SKM-1 treated with dmso at 0.1 percent for 144 hours (cell line): ENCODE data around the gene FAM8A1.

Source experiments
- DNase-seq: peaks from one replicate; lab custom pipeline; 2025; ENCODE audit not compliant: unreplicated experiment; lab: John Stamatoyannopoulos, UW

FAM8A1 gene

DNA sequence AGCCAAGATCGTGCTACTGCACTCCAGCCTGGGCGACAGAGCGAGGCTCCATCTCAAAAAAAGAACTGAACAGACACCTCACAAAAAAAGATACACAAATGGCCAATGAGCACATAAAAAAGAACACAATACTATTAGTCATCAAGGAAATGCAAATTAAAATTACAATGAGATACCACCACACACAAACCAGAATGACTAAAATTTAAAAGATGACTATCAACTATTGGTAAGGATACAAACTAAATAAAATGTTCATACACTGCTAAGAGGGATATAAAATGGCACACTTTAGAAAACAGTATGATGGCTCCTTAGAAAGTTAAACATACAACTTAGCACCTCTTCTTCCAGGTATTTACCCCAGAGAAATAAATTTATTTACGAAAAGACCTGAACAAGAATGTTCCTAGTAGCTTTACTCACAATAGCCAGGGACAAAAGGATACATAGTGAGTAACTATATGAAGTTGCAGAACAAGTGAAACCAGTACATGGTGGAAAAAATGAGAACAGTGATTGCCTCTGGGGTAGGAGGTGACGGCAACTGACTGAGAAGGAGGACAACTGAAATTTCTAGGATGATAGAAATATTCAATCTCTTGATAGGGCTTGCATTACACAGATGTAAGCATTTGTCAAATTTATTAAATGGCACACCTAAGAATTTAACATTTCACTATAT is 53.2 kb downstream of the FAM8A1 start:
- DNase-seq = no peak

DNA sequence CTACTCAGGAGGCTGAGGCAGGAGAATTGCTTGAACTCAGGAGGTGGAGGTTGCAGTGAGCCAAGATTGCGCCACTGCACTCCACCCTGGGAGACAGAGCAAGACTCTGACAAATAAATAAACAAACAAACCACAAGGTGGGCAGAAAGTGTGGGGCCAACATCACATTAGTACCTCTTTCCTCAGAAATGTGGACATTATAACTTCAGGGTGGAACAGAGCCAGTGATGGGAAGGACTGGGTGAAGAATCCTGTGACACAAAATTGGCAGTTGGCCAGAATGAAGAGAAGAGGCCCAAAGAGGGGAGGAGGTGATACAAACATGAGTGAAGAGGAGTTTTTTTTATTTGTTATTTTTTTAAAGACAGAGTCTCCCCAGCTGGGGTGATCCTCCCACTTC is 56.0 kb downstream of the FAM8A1 start:
- DNase-seq = no peak

DNA sequence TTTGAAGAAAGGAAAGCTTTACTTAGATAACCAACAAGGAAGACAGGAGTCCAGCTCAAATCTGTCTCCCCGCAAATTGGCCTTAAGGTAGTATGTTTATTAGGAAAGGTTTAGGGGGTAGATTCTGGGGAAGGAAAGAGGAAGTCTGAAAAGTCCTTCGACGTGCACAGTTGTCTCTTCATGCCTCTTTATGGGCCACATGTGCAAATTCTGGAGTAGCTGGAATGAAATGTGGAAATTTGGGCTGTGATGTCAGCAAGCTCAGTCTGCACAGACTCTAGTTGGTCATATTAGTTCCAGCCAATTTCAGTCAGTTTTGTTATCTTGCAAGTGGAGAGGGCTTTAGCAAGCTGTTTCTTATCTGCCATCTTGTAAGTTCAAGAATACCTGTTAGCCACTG is 56.5 kb downstream of the FAM8A1 start:
- DNase-seq = no peak
